NCI-H2196 treated with DMSO at 0.1 percent for 48 hours (cell line): ENCODE data around the gene ZER1.
A peak's percentile ranks its signal among the peaks of the same experiment; 100 is the strongest.
"Not testable (repeated sequence)": the region's sequence is repeated elsewhere in the genome, so short reads cannot be mapped to it uniquely, and the experiment has no call there.

ENCODE experiments used
- DNase-seq: peaks from one replicate; lab custom pipeline; 2025; ENCODE audit not compliant: unreplicated experiment; lab: John Stamatoyannopoulos, UW

Gene ZER1

DNA sequence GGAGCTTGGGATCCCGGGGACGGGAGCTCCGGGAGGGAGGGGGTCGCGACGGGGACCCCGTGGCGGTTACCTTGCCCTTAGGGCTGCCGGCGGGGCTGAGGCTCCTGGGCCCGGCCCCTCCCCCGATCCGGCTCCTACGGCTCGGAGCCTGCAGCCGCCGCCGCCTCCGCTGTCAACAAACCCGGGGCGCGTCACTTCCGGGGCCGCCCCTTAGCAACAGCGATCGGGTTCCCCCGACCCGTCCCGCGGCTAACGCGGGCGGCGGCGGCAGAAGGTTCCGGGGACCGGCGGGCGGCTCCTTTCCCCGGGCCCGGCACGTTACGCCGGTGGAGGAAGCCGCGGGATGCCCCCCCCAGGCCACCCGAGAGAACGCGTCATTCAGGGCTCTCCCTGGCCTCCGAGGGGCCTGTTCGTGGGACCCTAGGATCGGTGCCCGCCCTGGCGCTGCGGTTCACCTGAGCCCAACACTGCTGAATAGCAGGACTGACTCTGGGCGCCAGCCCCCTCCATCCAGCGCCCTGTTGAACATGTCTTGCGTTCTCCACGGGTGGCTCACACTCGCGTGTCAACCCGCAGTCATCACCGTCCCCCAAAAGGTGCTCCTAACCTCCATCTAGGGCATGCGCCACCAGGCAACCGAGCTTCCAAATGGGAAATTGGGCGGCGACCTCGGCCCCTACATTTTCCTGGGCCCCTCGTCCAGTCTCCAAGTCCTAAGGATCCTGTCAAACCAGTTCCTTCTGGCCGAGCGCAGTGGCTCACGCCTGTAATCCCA, at the start of gene ZER1:
ZER1 (minus strand) TSS at position 183 of the 775 bp plus-strand sequence. CDS start 16,362 bp downstream, outside the sequence.
- DNase-seq, result peak; percentile 81

GRCh38 chr9:128820665-128821583, 49.2 kb upstream of the ZER1 start:
- no peak for DNase-seq

DNA sequence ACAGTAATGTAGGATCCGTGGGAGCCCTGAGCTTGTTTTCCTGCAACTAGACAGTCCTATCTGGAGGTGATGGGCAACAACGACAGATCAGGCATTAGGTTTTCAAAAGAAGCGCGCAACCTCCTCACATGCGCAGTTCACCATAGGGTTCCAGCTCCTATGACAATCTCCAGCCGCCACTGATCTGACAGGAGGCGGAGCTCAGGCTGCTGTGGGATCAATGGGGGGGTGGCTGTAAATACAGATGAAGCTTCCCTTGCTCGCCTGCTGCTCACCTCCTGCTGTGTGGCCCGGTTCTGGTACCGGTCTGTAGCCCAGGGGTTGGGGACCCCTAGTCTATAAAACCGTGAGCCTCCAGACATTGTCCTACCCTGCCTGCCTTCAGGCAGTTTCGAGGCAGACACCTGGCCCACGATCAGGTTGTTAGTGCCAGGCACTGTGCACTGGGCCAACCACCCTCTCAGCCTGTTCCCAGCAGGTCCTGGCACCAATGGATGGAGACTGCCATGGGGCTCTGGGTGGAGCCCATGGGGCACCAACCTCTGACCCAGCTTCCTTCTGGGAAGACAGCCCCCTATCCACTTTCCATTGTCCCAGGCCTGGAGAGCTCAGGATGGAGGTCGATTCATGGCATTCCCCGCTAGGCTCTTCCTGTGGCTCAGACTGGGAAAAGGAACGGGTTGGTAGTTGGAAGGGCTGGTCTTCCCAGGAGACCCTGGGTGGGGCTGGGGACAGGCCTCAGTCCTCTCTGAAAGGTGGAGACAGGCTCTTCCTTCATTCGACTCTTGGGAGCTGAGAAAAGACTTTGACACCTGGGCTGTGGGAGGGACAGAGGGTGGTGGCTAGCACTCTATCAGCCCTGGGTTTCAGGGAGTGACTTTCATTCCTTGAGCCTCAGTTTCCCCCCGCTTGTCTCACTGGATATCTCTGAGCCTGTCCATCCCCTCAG, 48.3 kb upstream of the ZER1 start:
- DNase-seq, result peak; percentile 39

GRCh38 chr9:128818839-128819715, 47.4 kb upstream of the ZER1 start:
- DNase-seq, result peak; percentile 37

DNA sequence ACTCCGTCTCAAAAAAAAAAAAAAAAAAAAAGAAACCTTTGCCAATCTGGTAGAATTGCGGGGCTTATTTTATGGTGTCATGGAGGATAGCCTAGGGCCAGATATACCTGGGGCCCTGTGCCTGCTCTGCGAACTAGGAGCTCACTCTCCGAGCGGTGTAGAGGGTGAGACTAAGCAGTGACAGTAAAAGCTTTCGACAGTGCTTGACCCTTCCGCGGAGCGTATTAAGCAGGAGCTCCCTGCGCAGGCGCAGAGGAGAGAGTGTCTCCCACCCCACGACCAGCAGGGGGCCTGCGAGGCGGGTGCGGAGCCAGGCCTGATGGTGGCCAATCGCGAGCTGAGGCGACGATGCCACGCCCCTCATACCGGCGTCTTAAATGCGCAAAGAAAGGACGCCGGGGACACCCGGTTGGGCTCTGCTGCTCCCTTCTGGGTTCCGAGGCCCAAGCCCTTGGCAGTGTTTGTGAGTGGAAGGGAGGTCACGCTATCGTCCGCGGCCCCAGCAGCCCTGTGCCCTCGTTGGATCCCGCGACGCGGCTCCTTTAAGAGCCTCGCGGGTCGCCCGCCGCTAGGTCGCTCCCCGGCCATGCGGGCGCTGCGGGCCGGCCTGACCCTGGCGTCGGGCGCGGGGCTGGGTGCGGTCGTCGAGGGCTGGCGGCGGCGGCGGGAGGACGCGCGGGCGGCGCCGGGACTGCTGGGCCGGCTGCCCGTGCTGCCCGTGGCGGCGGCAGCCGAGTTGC, 46.5 kb upstream of the ZER1 start, which contains the start of gene ENDOG:
ENDOG (plus strand) TSS at position 402 of the 740 bp plus-strand sequence; CDS start at position 587, 185 bp downstream.
- peak; percentile 95 for DNase-seq

- no peak for DNase-seq
Observed at GRCh38 chr9:128810873-128811272, 39.1 kb upstream of the ZER1 start.

GRCh38 chr9:128809831-128810230, 38.1 kb upstream of the ZER1 start:
- DNase-seq, result no peak

DNA sequence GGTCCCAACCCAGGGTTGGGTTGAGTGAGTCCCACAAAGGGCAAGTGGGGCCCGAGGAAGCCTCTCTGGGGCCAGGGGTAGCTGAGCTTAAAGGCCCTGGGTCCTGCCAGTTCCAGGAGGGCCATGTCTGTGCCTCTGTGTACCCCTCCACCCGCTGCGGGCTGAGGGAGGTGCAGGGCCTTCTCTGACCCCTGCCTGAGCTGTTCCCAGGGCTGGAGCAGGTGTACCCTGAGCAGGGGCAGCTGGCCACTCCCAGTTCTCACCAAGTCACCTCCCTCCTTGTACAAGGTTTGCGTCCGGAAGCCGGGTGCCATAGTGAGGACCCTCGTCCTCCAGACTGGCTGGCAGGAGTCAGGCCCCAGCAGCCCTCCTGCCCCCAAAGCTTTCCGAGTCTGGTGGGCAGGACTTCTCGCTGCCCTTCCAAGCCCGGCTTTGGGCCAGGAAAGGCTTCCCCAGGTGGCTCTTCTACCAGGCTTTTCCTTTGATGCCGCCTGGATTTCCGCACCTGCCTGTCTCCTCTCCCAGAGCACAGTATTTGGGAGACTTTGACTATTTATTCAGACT, 37.4 kb upstream of the ZER1 start:
- no peak for DNase-seq

- no peak for DNase-seq
Observed at GRCh38 chr9:128808543-128808942, 36.8 kb upstream of the ZER1 start.

GRCh38 chr9:128807827-128808226, 36.1 kb upstream of the ZER1 start:
- no peak for DNase-seq

GRCh38 chr9:128805661-128806060, 33.9 kb upstream of the ZER1 start:
- no peak for DNase-seq

GRCh38 chr9:128802482-128802881, 30.8 kb upstream of the ZER1 start:
- no peak for DNase-seq

GRCh38 chr9:128800061-128800460, 28.3 kb upstream of the ZER1 start:
- no peak for DNase-seq

- DNase-seq, result no peak
Observed at GRCh38 chr9:128798896-128799295, 27.2 kb upstream of the ZER1 start.

GRCh38 chr9:128794961-128795360, 23.2 kb upstream of the ZER1 start:
- not testable (repeated sequence) for DNase-seq

DNA sequence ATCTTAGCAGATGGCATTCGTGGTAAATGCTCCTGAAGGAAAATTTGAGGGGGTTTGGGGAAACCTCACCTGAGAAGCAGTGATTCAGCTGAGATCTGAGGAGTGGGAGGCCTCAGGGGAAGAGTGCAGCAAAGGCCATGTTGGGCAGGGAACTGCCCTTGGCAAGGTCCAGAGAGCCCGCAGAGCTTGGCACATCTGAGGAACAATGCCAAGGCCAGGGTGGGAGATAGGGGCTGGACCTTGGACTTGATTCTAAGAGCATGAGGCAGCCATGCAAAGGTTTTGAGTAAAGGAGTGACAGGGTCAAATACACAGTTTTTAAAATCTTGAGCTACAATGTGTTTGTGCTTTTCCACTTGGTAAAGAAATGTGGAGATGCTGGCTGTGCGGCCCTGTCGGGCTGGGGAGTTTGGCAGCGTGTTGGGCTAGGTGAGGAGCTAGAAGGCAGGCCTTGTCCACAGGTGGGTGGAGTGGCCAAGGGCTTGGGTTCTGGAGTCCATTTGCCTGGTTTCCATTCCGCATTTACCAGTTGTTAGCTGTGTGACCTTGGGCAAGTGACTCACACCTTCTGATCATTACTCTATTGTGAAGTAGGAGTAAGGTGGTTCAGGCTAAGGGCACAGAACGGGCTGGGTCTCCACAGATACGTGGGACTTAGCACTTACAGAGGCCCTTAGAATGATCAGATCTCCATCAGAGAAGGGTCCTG, 21.4 kb upstream of the ZER1 start:
- no peak for DNase-seq

DNA sequence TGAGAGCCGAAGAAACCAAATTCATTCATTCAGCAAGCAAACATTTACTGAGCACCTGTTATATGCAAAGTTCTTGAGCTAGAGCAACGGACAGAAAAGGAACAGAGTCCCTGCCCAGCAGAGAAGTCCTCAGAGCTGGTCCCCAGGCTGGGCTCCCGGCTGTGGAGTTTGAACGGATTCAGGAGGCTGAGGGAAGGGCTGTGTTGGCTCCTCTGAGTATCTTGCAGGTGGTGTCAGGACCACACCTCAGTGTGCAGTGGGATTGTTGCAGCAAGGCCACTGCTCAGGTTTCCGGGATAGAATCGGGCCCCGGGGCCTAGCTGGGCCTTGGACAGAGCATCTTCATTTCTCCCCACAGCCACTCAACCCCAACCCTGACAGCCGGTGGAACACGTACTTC, 20.4 kb upstream of the ZER1 start:
- no peak for DNase-seq

GRCh38 chr9:128790536-128790935, 18.8 kb upstream of the ZER1 start:
- no peak for DNase-seq
